Parathyroid adenoma (tissue), 2 donors: ENCODE results near the gene RAB34.
"Not testable (repeated sequence)": the region's sequence is repeated elsewhere in the genome, so short reads cannot be mapped to it uniquely, and the experiment has no call there.

Experiments used
- H2AFZ ChIP-seq: fragments of 300-600 bp; sonication (generic); one replicate; pipeline ENCODE4 v1.7.0; 2017; ENCODE audit warnings: antibody characterized with exemption, mild to moderate bottlenecking
- H3K27ac ChIP-seq: fragments of 300-600 bp; sonication (generic); one replicate; pipeline ENCODE4 v1.7.0; 2017
- H3K27me3 ChIP-seq: fragments of 300-600 bp; sonication (generic); one replicate; pipeline ENCODE4 v1.7.0; 2017; ENCODE audit warnings: low read length; ENCODE audit not compliant: control insufficient read depth, insufficient read depth
- H3K36me3 ChIP-seq: fragments of 300-600 bp; sonication (generic); one replicate; pipeline ENCODE4 v1.7.0; 2017; ENCODE audit warnings: low read length; ENCODE audit not compliant: control insufficient read depth, insufficient read depth
- H3K4me1 ChIP-seq: fragments of 300-600 bp; sonication (generic); one replicate; pipeline ENCODE4 v1.7.0; 2017; ENCODE audit warnings: control low read depth
- H3K4me2 ChIP-seq: fragments of 300-600 bp; sonication (generic); one replicate; pipeline ENCODE4 v1.7.0; 2017; ENCODE audit warnings: low read length
- H3K4me3 ChIP-seq: fragments of 300-600 bp; sonication (generic); one replicate; pipeline ENCODE4 v1.7.0; 2017; ENCODE audit warnings: low read depth, low read length
- H3K79me2 ChIP-seq: fragments of 300-600 bp; sonication (generic); one replicate; pipeline ENCODE4 v1.7.0; 2017; ENCODE audit warnings: control low read depth
- H3K9ac ChIP-seq: fragments of 300-600 bp; sonication (generic); one replicate; pipeline ENCODE4 v1.7.0; 2017; ENCODE audit warnings: mild to moderate bottlenecking
- H3K9me3 ChIP-seq: fragments of 300-600 bp; sonication (generic); one replicate; pipeline ENCODE4 v1.7.0; 2017; ENCODE audit warnings: low read length; ENCODE audit not compliant: control insufficient read depth
- CTCF ChIP-seq: fragments of 300-600 bp; sonication (generic); IDR thresholded peaks from one replicate; pipeline ENCODE4 v1.7.0; 2017; ENCODE audit warnings: antibody characterized with exemption, mild to moderate bottlenecking
- donor health status: primary hyperparathyroidism.

Gene RAB34

GRCh38 chr17:28737316-28737715, 19.6 kb upstream of the RAB34 start:
- no peak overlapping the region for H3K9ac ChIP-seq
- H3K27ac ChIP-seq = no peak overlapping the region
- no peak overlapping the region for H2AFZ ChIP-seq
- no peak for TF ChIP-seq CTCF
- no peaks in the 10 kb centered on the region for H3K79me2 ChIP-seq
- no peaks in the 10 kb centered on the region for H3K27me3 ChIP-seq
- no peaks in the 10 kb centered on the region for H3K36me3 ChIP-seq
- no peak overlapping the region for H3K4me2 ChIP-seq
- H3K4me1 ChIP-seq = no peaks in the 10 kb centered on the region
- no peak overlapping the region for H3K4me3 ChIP-seq
- no peaks in the 10 kb centered on the region for H3K9me3 ChIP-seq

GRCh38 chr17:28735913-28736769, 18.5 kb upstream of the RAB34 start:
- not testable (repeated sequence) for H3K36me3 ChIP-seq, H2AFZ ChIP-seq, H3K79me2 ChIP-seq, H3K9ac ChIP-seq, H3K4me3 ChIP-seq, H3K27ac ChIP-seq, H3K9me3 ChIP-seq, H3K4me2 ChIP-seq, H3K4me1 ChIP-seq, H3K27me3 ChIP-seq

GRCh38 chr17:28735242-28735722, 17.6 kb upstream of the RAB34 start:
- Histone ChIP-seq H3K4me2 (no peak overlapping the region), H3K27ac (no peak overlapping the region), H3K27me3 (no peaks in the 10 kb centered on the region), H3K36me3 (no peaks in the 10 kb centered on the region), H2AFZ (no peak overlapping the region), H3K79me2 (no peaks in the 10 kb centered on the region), H3K9me3 (no peaks in the 10 kb centered on the region), H3K9ac (no peak overlapping the region), H3K4me3 (no peak overlapping the region), H3K4me1 (no peaks in the 10 kb centered on the region)
- no peak for TF ChIP-seq CTCF

GRCh38 chr17:28734712-28735241, 17.1 kb upstream of the RAB34 start:
- no peaks in the 10 kb centered on the region for H3K79me2 ChIP-seq
- H3K27me3 ChIP-seq = no peaks in the 10 kb centered on the region
- no peak overlapping the region for H2AFZ ChIP-seq
- H3K27ac ChIP-seq = no peak overlapping the region
- H3K9me3 ChIP-seq = no peaks in the 10 kb centered on the region
- no peaks in the 10 kb centered on the region for H3K36me3 ChIP-seq
- H3K4me3 ChIP-seq = no peak overlapping the region
- no peak for TF ChIP-seq CTCF
- H3K4me1 ChIP-seq = no peaks in the 10 kb centered on the region
- no peak overlapping the region for H3K9ac ChIP-seq
- no peak overlapping the region for H3K4me2 ChIP-seq

GRCh38 chr17:28733346-28733745, 15.7 kb upstream of the RAB34 start:
- H3K4me3 ChIP-seq = no peak overlapping the region
- H3K79me2 ChIP-seq = no peaks in the 10 kb centered on the region
- H3K27me3 ChIP-seq = no peaks in the 10 kb centered on the region
- TF ChIP-seq CTCF = no peak
- H2AFZ ChIP-seq = no peak overlapping the region
- H3K9me3 ChIP-seq = no peaks in the 10 kb centered on the region
- no peaks in the 10 kb centered on the region for H3K4me1 ChIP-seq
- no peaks in the 10 kb centered on the region for H3K36me3 ChIP-seq
- H3K27ac ChIP-seq = no peak overlapping the region
- no peak overlapping the region for H3K9ac ChIP-seq
- no peak overlapping the region for H3K4me2 ChIP-seq
